ENCODE results near the gene GSTA4. TPM values are rescaled to one million over a fixed set of nuclear protein-coding genes. Genes with fewer than 3 reads are reported as not detected.

Gene GSTA4
- total and polyA plus RNA-seq, 9 donors = 23.0 to 309 (median 35.1) TPM

GRCh38 chr6:53029761-53030160 is 34.7 kb upstream of the GSTA4 start:
- Histone ChIP-seq H3K36me3 (peaks cover 2% of the 10 kb centered on the region), H3K4me1 (ENCODE audit: insufficient read depth) (peaks cover 9% of the 10 kb centered on the region), H3K27ac (no peak overlapping the region), H3K27me3 (no peaks in the 10 kb centered on the region), H3K9me3 (no peaks in the 10 kb centered on the region), H3K4me3 (no peak overlapping the region)
- intact Hi-C loops (cut with DNase I) = no loop called here
- DNase-seq = no peak
- WGBS, 3 donors = 88 to 95% (median 89%) methylated on average over 3 of the region's 3 CpGs
- no peak for TF ChIP-seq POLR2A (IDR thresholded peaks at IDR 0.05)
- TF ChIP-seq, protein P1, sequence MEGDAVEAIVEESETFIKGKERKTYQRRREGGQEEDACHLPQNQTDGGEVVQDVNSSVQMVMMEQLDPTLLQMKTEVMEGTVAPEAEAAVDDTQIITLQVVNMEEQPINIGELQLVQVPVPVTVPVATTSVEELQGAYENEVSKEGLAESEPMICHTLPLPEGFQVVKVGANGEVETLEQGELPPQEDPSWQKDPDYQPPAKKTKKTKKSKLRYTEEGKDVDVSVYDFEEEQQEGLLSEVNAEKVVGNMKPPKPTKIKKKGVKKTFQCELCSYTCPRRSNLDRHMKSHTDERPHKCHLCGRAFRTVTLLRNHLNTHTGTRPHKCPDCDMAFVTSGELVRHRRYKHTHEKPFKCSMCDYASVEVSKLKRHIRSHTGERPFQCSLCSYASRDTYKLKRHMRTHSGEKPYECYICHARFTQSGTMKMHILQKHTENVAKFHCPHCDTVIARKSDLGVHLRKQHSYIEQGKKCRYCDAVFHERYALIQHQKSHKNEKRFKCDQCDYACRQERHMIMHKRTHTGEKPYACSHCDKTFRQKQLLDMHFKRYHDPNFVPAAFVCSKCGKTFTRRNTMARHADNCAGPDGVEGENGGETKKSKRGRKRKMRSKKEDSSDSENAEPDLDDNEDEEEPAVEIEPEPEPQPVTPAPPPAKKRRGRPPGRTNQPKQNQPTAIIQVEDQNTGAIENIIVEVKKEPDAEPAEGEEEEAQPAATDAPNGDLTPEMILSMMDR (IDR thresholded peaks at IDR 0.05) = no peak
- no peak for TF ChIP-seq EP300 (IDR thresholded peaks at IDR 0.05)

- H3K4me1 ChIP-seq (ENCODE audit: insufficient read depth) = peaks cover 7% of the 10 kb centered on the region
- peaks cover 2% of the 10 kb centered on the region for H3K36me3 ChIP-seq
- no peak overlapping the region for H3K4me3 ChIP-seq
- intact Hi-C loops (cut with DNase I) = no loop called here
- H3K27ac ChIP-seq = no peak overlapping the region
- H3K27me3 ChIP-seq = no peaks in the 10 kb centered on the region
- H3K9me3 ChIP-seq = no peaks in the 10 kb centered on the region
- DNase-seq = no peak
- no peak for TF ChIP-seq EP300 (IDR thresholded peaks at IDR 0.05)
- TF ChIP-seq POLR2A (IDR thresholded peaks at IDR 0.05) = no peak
- TF ChIP-seq, protein P1 (IDR thresholded peaks at IDR 0.05) = no peak
Observed at GRCh38 chr6:53029257-53029656, 34.2 kb upstream of the GSTA4 start.

GRCh38 chr6:53028467-53028866 is 33.4 kb upstream of the GSTA4 start:
- TF ChIP-seq EP300 (IDR thresholded peaks at IDR 0.05) (no peak), POLR2A (IDR thresholded peaks at IDR 0.05) (no peak)
- TF ChIP-seq, protein P1 (IDR thresholded peaks at IDR 0.05) = no peak
- Histone ChIP-seq H3K4me1 (ENCODE audit: insufficient read depth) (peaks cover 5% of the 10 kb centered on the region), H3K36me3 (peaks cover 2% of the 10 kb centered on the region), H3K27ac (no peak overlapping the region), H3K27me3 (no peaks in the 10 kb centered on the region), H3K9me3 (no peaks in the 10 kb centered on the region), H3K4me3 (no peak overlapping the region)
- WGBS, 3 donors = 73 to 86% (median 78%) methylated on average over 1 of the region's 1 CpG
- no peak for DNase-seq
- intact Hi-C loops (cut with DNase I) = no loop called here

GRCh38 chr6:53027131-53027718 is 32.1 kb upstream of the GSTA4 start:
- H3K9me3 ChIP-seq = no peaks in the 10 kb centered on the region
- no peak for DNase-seq
- TF ChIP-seq POLR2A (IDR thresholded peaks at IDR 0.05) (no peak), EP300 (IDR thresholded peaks at IDR 0.05) (no peak)
- TF ChIP-seq, protein P1 (IDR thresholded peaks at IDR 0.05) = no peak
- 69 to 76% (median 69%) methylated on average over 5 of the region's 5 CpGs for WGBS, 3 donors
- peaks cover 2% of the 10 kb centered on the region for H3K36me3 ChIP-seq
- H3K4me1 ChIP-seq (ENCODE audit: insufficient read depth) = no peaks in the 10 kb centered on the region
- no peak overlapping the region for H3K4me3 ChIP-seq
- intact Hi-C loops (cut with DNase I) = no loop called here
- no peaks in the 10 kb centered on the region for H3K27me3 ChIP-seq
- no peak overlapping the region for H3K27ac ChIP-seq

All from ovary (tissue), 9 donors.